ENCODE data around the gene PCSK6. TPM values are rescaled to one million over a fixed set of nuclear protein-coding genes. Genes with fewer than 3 reads are reported as not detected.

The PCSK6 gene
- polyA plus RNA-seq, 1 donor from 2014 or later, result 1.1 TPM

- no peaks in the 10 kb centered on the region for H3K27me3 ChIP-seq (ENCODE audit: insufficient read depth, low read depth, low read length)
- H2AFZ ChIP-seq (ENCODE audit: low read depth, low read length), result no peak overlapping the region
- H3K27ac ChIP-seq (ENCODE audit: low read length), result no peak overlapping the region
- H3F3A ChIP-seq (ENCODE audit: insufficient read depth, low read length, poor library complexity, severe bottlenecking), result no peaks in the 10 kb centered on the region
- no peaks in the 10 kb centered on the region for H3K9me2 ChIP-seq (ENCODE audit: insufficient read depth, low read length)
- no peak overlapping the region for H3K9ac ChIP-seq (ENCODE audit: low read length)
- H3K36me3 ChIP-seq (ENCODE audit: insufficient read depth, low read length), result no peaks in the 10 kb centered on the region
- no peaks in the 10 kb centered on the region for H3K79me2 ChIP-seq (replicated peaks; ENCODE audit: insufficient read depth, low read length)
- TF ChIP-seq RAD21 (conservative IDR thresholded peaks at IDR 0.05) (no peak), TAF1 (IDR thresholded peaks at IDR 0.05; ENCODE audit: low read depth) (no peak), EP300 (conservative IDR thresholded peaks at IDR 0.05; ENCODE audit: poor library complexity, severe bottlenecking) (no peak), MXI1 (conservative IDR thresholded peaks at IDR 0.05; ENCODE audit: poor library complexity, severe bottlenecking) (no peak), SMC3 (conservative IDR thresholded peaks at IDR 0.05; ENCODE audit: poor library complexity) (no peak), EZH2 (IDR thresholded peaks at IDR 0.05; ENCODE audit: borderline replicate concordance, insufficient read depth, low read length, poor library complexity, severe bottlenecking) (no peak), REST (IDR thresholded peaks at IDR 0.05; ENCODE audit: borderline replicate concordance) (no peak), POLR2AphosphoS5 (IDR thresholded peaks at IDR 0.05) (no peak)
- TF ChIP-seq, protein P1, sequence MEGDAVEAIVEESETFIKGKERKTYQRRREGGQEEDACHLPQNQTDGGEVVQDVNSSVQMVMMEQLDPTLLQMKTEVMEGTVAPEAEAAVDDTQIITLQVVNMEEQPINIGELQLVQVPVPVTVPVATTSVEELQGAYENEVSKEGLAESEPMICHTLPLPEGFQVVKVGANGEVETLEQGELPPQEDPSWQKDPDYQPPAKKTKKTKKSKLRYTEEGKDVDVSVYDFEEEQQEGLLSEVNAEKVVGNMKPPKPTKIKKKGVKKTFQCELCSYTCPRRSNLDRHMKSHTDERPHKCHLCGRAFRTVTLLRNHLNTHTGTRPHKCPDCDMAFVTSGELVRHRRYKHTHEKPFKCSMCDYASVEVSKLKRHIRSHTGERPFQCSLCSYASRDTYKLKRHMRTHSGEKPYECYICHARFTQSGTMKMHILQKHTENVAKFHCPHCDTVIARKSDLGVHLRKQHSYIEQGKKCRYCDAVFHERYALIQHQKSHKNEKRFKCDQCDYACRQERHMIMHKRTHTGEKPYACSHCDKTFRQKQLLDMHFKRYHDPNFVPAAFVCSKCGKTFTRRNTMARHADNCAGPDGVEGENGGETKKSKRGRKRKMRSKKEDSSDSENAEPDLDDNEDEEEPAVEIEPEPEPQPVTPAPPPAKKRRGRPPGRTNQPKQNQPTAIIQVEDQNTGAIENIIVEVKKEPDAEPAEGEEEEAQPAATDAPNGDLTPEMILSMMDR (IDR thresholded peaks at IDR 0.05; ENCODE audit: poor library complexity, severe bottlenecking), result no peak
- H3K9me3 ChIP-seq (ENCODE audit: low read length), result no peaks in the 10 kb centered on the region
- no peaks in the 10 kb centered on the region for H4K20me1 ChIP-seq (ENCODE audit: insufficient read depth)
- H3K4me3 ChIP-seq (ENCODE audit: low read length), result no peak overlapping the region
- no peak overlapping the region for H3K4me2 ChIP-seq (ENCODE audit: low read length)
Measured at GRCh38 chr15:101390462-101390861, 99.0 kb downstream of the PCSK6 start.

DNA sequence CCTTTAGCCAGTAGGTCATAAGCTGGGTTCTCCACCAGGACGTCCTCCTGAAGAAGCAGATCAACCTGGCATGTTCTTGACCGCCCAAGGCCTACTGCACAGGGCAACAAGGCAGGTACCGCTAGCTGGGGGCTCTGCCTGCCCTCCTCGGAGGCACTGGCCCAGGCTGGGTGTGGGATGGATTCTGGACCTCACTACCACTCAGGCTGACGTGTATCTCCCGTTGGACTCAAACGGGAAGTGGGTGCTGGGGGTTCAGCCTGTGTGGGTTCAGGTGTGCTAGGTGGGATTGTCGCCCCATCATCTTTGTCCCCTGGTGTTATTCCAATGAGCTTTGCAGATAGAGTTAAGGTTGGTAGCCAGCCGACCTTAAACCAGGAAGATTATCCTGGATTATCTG is 99.4 kb downstream of the PCSK6 start:
- H3K9me3 ChIP-seq (ENCODE audit: low read length), result no peaks in the 10 kb centered on the region
- TF ChIP-seq POLR2AphosphoS5 (IDR thresholded peaks at IDR 0.05) (no peak), RAD21 (conservative IDR thresholded peaks at IDR 0.05) (no peak), REST (IDR thresholded peaks at IDR 0.05; ENCODE audit: borderline replicate concordance) (no peak), EZH2 (IDR thresholded peaks at IDR 0.05; ENCODE audit: borderline replicate concordance, insufficient read depth, low read length, poor library complexity, severe bottlenecking) (no peak), EP300 (conservative IDR thresholded peaks at IDR 0.05; ENCODE audit: poor library complexity, severe bottlenecking) (no peak), TAF1 (IDR thresholded peaks at IDR 0.05; ENCODE audit: low read depth) (no peak), SMC3 (conservative IDR thresholded peaks at IDR 0.05; ENCODE audit: poor library complexity) (no peak), MXI1 (conservative IDR thresholded peaks at IDR 0.05; ENCODE audit: poor library complexity, severe bottlenecking) (no peak)
- TF ChIP-seq, protein P1 (IDR thresholded peaks at IDR 0.05; ENCODE audit: poor library complexity, severe bottlenecking), result no peak
- no peak overlapping the region for H3K9ac ChIP-seq (ENCODE audit: low read length)
- H3K27me3 ChIP-seq (ENCODE audit: insufficient read depth, low read depth, low read length), result no peaks in the 10 kb centered on the region
- no peak overlapping the region for H3K27ac ChIP-seq (ENCODE audit: low read length)
- H2AFZ ChIP-seq (ENCODE audit: low read depth, low read length), result no peak overlapping the region
- no peaks in the 10 kb centered on the region for H3K9me2 ChIP-seq (ENCODE audit: insufficient read depth, low read length)
- no peaks in the 10 kb centered on the region for H3K79me2 ChIP-seq (replicated peaks; ENCODE audit: insufficient read depth, low read length)
- no peak overlapping the region for H3K4me3 ChIP-seq (ENCODE audit: low read length)
- H3K36me3 ChIP-seq (ENCODE audit: insufficient read depth, low read length), result no peaks in the 10 kb centered on the region
- no peak overlapping the region for H3K4me2 ChIP-seq (ENCODE audit: low read length)
- no peaks in the 10 kb centered on the region for H4K20me1 ChIP-seq (ENCODE audit: insufficient read depth)
- no peaks in the 10 kb centered on the region for H3F3A ChIP-seq (ENCODE audit: insufficient read depth, low read length, poor library complexity, severe bottlenecking)

Data from neural cell (in vitro differentiated cells).